ENCODE data around the gene ALPL.
"Not testable (repeated sequence)": the region's sequence is repeated elsewhere in the genome, so short reads cannot be mapped to it uniquely, and the experiment has no call there.

The ALPL gene

GRCh38 chr1:21509351-21510112 lies at the start of gene ALPL:
Gene ALPL (plus strand): TSS chr1:21509423. CDS start chr1:21554082, 44,659 bp downstream.
- DNase-seq: no peak

GRCh38 chr1:21465127-21465526 lies 44.1 kb upstream of the ALPL start:
- DNase-seq: not testable (repeated sequence)

- not testable (repeated sequence) for DNase-seq
Measured at GRCh38 chr1:21467946-21468345, 41.3 kb upstream of the ALPL start.

GRCh38 chr1:21468599-21468998 lies 40.6 kb upstream of the ALPL start:
- DNase-seq: no peak

- DNase-seq: no peak
Measured at GRCh38 chr1:21469581-21469980, 39.6 kb upstream of the ALPL start.

- no peak for DNase-seq
Measured at GRCh38 chr1:21472861-21473260, 36.4 kb upstream of the ALPL start.

- DNase-seq: no peak
Measured at GRCh38 chr1:21478356-21478755, 30.9 kb upstream of the ALPL start.

GRCh38 chr1:21483881-21484280 lies 25.3 kb upstream of the ALPL start:
- DNase-seq: not testable (repeated sequence)

GRCh38 chr1:21489146-21489545 lies 20.1 kb upstream of the ALPL start:
- DNase-seq: no peak

- DNase-seq: no peak
Measured at GRCh38 chr1:21490774-21491487, 18.3 kb upstream of the ALPL start.

GRCh38 chr1:21491488-21492355 lies 17.5 kb upstream of the ALPL start:
- DNase-seq: no peak

- DNase-seq: no peak
Measured at GRCh38 chr1:21492356-21492625, 16.9 kb upstream of the ALPL start.

- no peak for DNase-seq
Measured at GRCh38 chr1:21494196-21494595, 15.0 kb upstream of the ALPL start.

GRCh38 chr1:21495225-21495820 lies 13.9 kb upstream of the ALPL start:
- DNase-seq: no peak

GRCh38 chr1:21496063-21496462 lies 13.2 kb upstream of the ALPL start:
- no peak for DNase-seq

GRCh38 chr1:21496886-21497285 lies 12.3 kb upstream of the ALPL start:
- no peak for DNase-seq

- DNase-seq: no peak
Measured at GRCh38 chr1:21497466-21498061, 11.7 kb upstream of the ALPL start.

GRCh38 chr1:21499283-21499950 lies 9.8 kb upstream of the ALPL start:
- DNase-seq: no peak

- DNase-seq: no peak
Measured at GRCh38 chr1:21503706-21504377, 5.4 kb upstream of the ALPL start.

- no peak for DNase-seq
Measured at GRCh38 chr1:21506804-21507203, 2.4 kb upstream of the ALPL start.

GRCh38 chr1:21507511-21508270 lies 1.5 kb upstream of the ALPL start:
- no peak for DNase-seq
